SW 1271 (cell line): ENCODE results near the gene SSBP3.
"Not testable (repeated sequence)": the region's sequence is repeated elsewhere in the genome, so short reads cannot be mapped to it uniquely, and the experiment has no call there.

Source experiments
- DNase-seq, 2 experiments: peaks; one replicate each; lab custom pipeline; 2025; lab: John Stamatoyannopoulos, UW

SSBP3 gene

GRCh38 chr1:54221113-54221834 lies 184.9 kb downstream of the SSBP3 start:
- DNase-seq, result no peak

- no peak for DNase-seq
Measured at GRCh38 chr1:54220004-54220811, 186.0 kb downstream of the SSBP3 start.

DNA sequence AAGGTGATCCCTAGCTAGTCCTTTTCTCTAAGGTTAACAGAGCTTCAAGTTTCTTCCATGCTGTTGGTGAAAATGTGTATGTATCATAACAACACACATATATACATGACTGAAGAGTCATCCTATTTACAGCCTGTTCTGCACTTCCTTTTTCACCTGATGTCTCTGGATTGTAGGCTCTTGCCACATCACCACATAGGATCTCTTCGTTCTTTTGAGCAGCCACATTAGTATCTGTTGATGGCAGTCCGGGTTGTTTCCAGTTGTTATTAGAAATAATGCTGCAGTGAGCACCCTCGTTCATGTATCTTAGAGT lies 186.5 kb downstream of the SSBP3 start:
- no peak for DNase-seq

- DNase-seq, result no peak
Measured at GRCh38 chr1:54218883-54219687, 187.1 kb downstream of the SSBP3 start.

- DNase-seq, result no peak
Measured at GRCh38 chr1:54215523-54215922, 190.7 kb downstream of the SSBP3 start.

- DNase-seq, result no peak
Measured at GRCh38 chr1:54212872-54213271, 193.3 kb downstream of the SSBP3 start.

GRCh38 chr1:54207896-54208295 lies 198.3 kb downstream of the SSBP3 start:
- DNase-seq, result not testable (repeated sequence)

DNA sequence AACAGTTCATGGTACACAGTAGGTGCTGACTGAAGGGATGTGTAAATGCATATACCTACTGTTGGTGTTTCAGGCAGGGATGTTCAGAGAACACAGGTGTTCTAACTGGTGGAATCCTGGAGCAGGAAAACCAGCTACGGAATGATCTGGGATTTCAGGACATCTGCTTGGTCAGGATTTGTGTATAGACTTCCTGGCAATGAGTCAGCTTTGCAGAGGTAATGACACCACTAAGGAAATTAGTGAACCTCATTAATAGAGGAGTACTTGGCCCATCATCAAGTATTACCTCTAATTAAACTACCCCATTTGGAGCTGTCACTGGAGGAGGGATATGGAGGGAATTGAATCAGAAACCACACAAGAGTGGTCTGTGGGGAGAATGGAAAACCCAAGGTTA lies 198.9 kb downstream of the SSBP3 start:
- DNase-seq, result no peak

DNA sequence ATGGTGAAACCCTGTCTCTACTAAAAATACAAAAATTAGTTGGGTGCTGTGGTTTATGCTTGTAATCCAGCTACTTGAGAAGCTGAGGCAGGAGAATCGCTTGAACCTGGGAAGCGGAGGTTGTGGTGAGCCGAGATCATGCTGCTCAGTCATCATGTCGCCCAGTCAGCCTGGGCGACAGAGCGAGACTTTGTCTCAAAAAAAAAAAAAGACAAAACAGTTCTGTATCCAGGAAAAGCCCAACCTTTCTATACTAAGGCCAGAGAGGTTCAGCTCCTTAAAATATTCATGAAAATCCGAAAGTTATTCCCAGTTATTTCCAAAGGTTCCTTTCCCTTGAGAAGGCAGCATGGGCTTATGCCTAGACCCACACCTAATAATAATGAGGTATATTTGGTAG lies 202.0 kb downstream of the SSBP3 start:
- no peak for DNase-seq

DNA sequence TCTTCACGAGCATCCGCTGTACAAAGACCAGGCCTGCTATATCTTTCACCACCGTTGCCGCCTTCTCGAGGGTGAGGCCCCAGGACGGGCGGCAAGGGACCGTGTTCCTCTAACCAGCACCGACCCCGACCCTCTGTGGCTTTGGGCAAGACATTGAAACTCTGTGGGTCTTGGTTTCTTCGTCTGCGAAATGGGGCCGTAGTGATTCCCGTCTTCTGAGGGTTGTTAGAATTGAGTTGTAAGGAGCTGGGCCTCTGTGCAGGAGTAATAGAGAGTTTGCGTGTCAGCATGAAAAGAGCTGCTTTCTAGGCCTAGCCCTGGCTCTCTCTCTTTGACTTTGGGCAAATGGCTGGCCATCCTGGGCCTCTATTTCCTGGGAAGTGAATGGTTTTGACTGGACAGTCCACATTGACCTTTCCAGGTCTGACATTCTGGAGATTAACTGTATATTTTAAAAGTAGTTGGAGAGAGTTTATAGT lies 205.6 kb downstream of the SSBP3 start:
- DNase-seq, result no peak

GRCh38 chr1:54199765-54200518 lies 206.3 kb downstream of the SSBP3 start, which contains the start of the genes CYB5RL and MRPL37:
CYB5RL (minus strand) TSS chr1:54200030; CDS start chr1:54195616, 4,414 bp downstream.
MRPL37 (plus strand) TSS chr1:54200167; CDS start chr1:54200244, 77 bp downstream.
- DNase-seq, result peak; percentile 69 to 95

DNA sequence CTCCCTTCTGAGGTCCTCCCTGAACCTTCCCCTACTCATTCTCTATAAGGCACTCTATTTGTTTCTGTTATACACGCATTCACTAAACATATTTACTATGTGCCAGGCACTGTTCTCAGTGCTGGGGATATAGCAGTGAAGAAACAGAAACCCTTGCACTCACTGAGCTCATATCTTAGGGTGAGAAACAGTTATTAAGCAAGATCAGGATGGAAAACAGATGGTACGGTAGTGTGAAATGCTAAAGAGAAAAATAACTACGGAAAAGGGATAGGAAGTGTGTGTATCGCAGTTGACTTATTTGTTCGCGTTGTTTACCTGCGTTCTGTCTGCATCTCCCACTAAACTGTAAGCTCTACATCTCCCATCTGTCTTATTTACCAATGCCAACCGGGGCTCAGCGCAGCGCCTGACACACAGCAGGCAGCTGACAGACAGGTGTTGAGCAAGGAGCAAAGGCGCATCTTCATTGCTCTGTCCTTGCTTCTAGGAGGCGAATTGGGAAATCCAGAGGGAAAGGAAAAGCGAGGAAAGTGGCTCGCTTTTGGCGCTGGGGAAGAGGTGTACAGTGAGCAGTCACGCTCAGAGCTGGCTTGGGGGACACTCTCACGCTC lies 206.9 kb downstream of the SSBP3 start:
- no peak for DNase-seq

DNA sequence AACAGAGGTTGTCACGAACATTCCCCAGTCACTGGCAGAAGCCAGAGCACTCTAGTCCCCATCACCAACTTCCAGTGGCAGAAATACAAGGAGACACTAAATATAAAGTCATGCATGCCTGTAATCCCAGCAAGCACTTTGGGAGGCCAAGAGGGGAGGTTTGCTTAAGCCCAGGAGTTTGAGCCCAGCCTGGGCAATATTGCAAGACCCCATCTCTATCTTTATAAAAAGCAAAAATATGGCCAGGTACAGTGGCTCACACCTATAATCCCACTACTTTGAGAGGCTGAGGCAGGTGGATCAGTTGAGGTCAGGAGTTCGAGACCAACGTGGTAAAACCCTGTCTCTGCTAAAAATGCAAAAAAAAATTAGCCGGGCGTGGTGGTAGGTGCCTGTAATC lies 212.7 kb downstream of the SSBP3 start:
- no peak for DNase-seq

GRCh38 chr1:54191525-54191924 lies 214.7 kb downstream of the SSBP3 start:
- no peak for DNase-seq

DNA sequence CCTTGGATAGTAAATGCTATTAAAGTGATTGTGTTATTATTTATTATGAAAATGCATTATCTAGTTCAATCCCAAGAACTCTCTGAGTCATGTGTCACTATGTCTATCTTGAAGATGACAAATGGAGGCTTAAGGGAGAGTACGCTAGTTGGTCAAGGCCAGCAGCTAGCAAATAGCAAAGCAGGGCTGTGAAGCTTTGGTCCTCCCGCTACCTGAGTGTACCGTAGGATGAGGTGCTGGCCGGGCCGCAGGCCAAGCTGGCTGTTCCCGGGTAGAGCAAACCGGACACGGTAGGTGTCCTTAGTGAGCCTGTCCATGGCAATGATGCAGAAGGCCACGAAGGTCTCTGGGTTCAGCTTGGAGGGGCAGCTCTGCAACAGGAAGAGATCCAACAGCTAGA lies 215.7 kb downstream of the SSBP3 start:
- DNase-seq, result no peak

DNA sequence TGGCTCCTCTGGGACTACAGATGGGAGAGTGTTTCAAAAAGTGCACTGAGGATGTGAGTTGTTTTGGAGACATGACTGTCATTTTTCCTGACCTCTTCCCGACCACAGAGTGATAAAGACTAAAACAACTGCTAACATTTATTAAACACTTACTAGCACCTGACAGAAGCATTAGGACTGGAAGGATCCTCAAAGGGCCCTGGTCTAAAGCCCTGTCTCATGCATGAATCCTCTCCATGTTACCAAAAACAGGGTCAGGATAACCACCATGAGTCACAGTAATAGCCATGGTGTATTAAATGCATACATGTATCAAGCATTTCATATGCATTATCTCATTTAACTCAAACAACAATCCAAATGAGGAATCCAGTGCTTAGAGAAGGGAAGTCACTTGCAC lies 217.9 kb downstream of the SSBP3 start:
- DNase-seq, result no peak

GRCh38 chr1:54186056-54186455 lies 220.1 kb downstream of the SSBP3 start:
- DNase-seq, result no peak

DNA sequence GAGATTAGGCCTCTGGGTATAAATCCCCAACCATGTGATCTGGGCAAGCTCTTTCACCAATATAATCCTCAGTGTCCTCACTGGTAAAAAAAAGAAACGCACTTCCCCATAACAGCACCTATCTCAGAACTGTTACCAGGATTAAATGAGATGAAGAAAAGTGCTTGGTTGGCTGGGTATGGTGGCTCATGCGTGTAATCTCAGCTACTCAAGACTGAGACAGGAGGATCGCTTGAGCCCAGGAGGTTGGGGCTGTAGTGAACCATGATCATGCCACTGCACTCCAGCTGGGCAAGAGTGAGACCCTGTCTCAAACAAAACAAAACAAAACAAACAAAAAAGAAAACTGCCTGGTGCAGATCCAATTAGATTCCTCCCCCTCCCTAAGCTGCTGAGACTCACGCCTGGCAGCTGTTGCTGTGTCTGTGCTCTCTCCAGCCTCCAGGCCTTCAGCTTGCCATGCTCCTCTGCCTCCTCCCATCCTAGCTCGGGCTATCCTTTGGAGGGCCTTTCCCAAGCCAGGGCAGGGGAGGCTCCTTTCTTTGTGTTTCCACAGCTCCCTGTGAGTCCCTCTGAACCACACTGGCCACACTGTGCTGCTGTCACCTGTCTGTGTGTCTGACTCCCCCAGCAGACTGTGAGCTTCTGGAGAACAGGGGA lies 225.4 kb downstream of the SSBP3 start:
- no peak for DNase-seq

DNA sequence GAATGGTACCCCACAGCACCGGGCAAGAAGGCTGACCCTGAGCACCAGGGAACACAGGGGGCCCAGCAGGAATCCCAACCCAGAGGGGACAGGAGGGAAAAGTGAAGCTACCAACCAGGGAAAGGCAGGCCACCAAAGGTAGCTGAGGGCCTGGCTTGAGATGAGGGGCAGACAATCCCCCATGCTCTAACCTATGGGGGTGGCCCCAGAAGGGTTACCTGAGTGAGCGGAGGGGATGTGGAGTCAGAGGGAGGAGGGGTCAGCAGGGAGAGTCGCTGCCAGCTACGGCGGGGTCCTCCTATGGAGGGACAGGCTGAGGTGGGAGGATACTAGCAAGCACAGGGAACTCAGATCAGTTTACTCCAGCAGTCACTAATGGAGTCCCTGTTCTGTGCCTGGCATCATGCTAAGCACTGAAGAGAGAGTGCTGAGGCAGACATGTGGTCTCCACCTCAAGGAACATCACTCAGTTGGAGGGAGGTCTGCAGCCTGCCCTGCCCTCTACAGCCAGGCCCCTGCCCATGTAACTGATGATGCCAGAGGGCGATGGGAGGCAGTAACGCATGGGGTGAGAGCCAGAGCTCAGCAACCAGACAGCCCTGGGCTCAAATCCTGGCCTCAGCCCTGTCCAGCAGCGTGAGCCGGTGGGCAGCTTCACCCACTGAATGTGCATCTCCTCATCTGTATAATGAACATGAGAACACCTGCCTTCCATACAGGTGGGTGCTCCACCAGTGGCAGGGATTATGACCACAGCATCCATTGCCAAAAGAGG lies 227.7 kb downstream of the SSBP3 start:
- DNase-seq, result no peak

GRCh38 chr1:54177726-54178125 lies 228.5 kb downstream of the SSBP3 start:
- no peak for DNase-seq
